Measurements from ENCODE around the gene TRIM29. TPM values are rescaled to one million over a fixed set of nuclear protein-coding genes. Genes with fewer than 3 reads are reported as not detected.

TRIM29 gene
- total and polyA plus RNA-seq, 2 donors from 2014 or later: 0.65 to 32.9 TPM

- Histone ChIP-seq H3K4me3 (ENCODE audit: low read length in 3 of 3) (no peak overlapping the region), H3K9me3 (ENCODE audit: control insufficient read depth in 2 of 3, insufficient read depth in 1 of 3, low read length in 3 of 3) (no peaks in the 10 kb centered on the region), H3K4me1 (ENCODE audit: control insufficient read depth in 2 of 3, insufficient read depth in 2 of 3, low read depth in 1 of 3, low read length in 3 of 3) (peaks cover 0 to 4% (median 0%) of the 10 kb centered on the region in 3 donors), H3K9ac (ENCODE audit: low read length in 3 of 3) (peak overlapping the region in 1 of 3 donors; percentile 46), H3K27ac (ENCODE audit: low read depth in 2 of 2, low read length in 2 of 2) (peak overlapping the region in 1 of 2 donors; percentile 22), H3K27me3 (ENCODE audit: control insufficient read depth, insufficient read depth, low read length) (no peaks in the 10 kb centered on the region), H3K36me3 (ENCODE audit: control insufficient read depth in 2 of 3, insufficient read depth in 3 of 3, low read length in 3 of 3) (no peaks in the 10 kb centered on the region)
- intact Hi-C loops (cut with DNase I): no loop called here
- DNase-seq (no peak), FAIRE-seq (no peak)
- no peak for TF ChIP-seq CTCF (IDR thresholded peaks at IDR 0.05; ENCODE audit: borderline replicate concordance, extremely low read depth, insufficient read depth)
Observed at GRCh38 chr11:120121336-120121735, 16.6 kb downstream of the TRIM29 start.

GRCh38 chr11:120120805-120121335 is 17.0 kb downstream of the TRIM29 start:
- no peak for FAIRE-seq
- no peaks in the 10 kb centered on the region for H3K27me3 ChIP-seq (ENCODE audit: control insufficient read depth, insufficient read depth, low read length)
- H3K4me1 ChIP-seq (ENCODE audit: control insufficient read depth in 2 of 3, insufficient read depth in 2 of 3, low read depth in 1 of 3, low read length in 3 of 3): peaks cover 0 to 4% (median 0%) of the 10 kb centered on the region in 3 donors
- no peak overlapping the region for H3K4me3 ChIP-seq (ENCODE audit: low read length in 3 of 3)
- H3K9ac ChIP-seq (ENCODE audit: low read length in 3 of 3): no peak overlapping the region
- H3K36me3 ChIP-seq (ENCODE audit: control insufficient read depth in 2 of 3, insufficient read depth in 3 of 3, low read length in 3 of 3): no peaks in the 10 kb centered on the region
- TF ChIP-seq CTCF (IDR thresholded peaks at IDR 0.05; ENCODE audit: borderline replicate concordance, extremely low read depth, insufficient read depth): no peak
- no peak for DNase-seq
- intact Hi-C loops (cut with DNase I): no loop called here
- no peak overlapping the region for H3K27ac ChIP-seq (ENCODE audit: low read depth in 2 of 2, low read length in 2 of 2)
- H3K9me3 ChIP-seq (ENCODE audit: control insufficient read depth in 2 of 3, insufficient read depth in 1 of 3, low read length in 3 of 3): no peaks in the 10 kb centered on the region

- intact Hi-C loops (cut with DNase I): loop anchor here (10.0 kb wide), 2 partner anchors 454 to 644 kb away; no protein-coding TSS in a partner anchor
- Histone ChIP-seq H3K4me1 (ENCODE audit: control insufficient read depth in 2 of 3, insufficient read depth in 2 of 3, low read depth in 1 of 3, low read length in 3 of 3) (peaks cover 0 to 4% (median 0%) of the 10 kb centered on the region in 3 donors), H3K27ac (ENCODE audit: low read depth in 2 of 2, low read length in 2 of 2) (no peak overlapping the region), H3K4me3 (ENCODE audit: low read length in 3 of 3) (no peak overlapping the region), H3K9ac (ENCODE audit: low read length in 3 of 3) (no peak overlapping the region), H3K9me3 (ENCODE audit: control insufficient read depth in 2 of 3, insufficient read depth in 1 of 3, low read length in 3 of 3) (no peaks in the 10 kb centered on the region), H3K36me3 (ENCODE audit: control insufficient read depth in 2 of 3, insufficient read depth in 3 of 3, low read length in 3 of 3) (no peaks in the 10 kb centered on the region), H3K27me3 (ENCODE audit: control insufficient read depth, insufficient read depth, low read length) (no peaks in the 10 kb centered on the region)
- DNase-seq (no peak), FAIRE-seq (no peak)
- no peak for TF ChIP-seq CTCF (IDR thresholded peaks at IDR 0.05; ENCODE audit: borderline replicate concordance, extremely low read depth, insufficient read depth)
Observed at GRCh38 chr11:120119121-120119520, 18.8 kb downstream of the TRIM29 start.

GRCh38 chr11:120117991-120118390 is 19.9 kb downstream of the TRIM29 start:
- H3K27me3 ChIP-seq (ENCODE audit: control insufficient read depth, insufficient read depth, low read length): no peaks in the 10 kb centered on the region
- no peak overlapping the region for H3K9ac ChIP-seq (ENCODE audit: low read length in 3 of 3)
- FAIRE-seq (no peak), DNase-seq (no peak)
- no peak for TF ChIP-seq CTCF (IDR thresholded peaks at IDR 0.05; ENCODE audit: borderline replicate concordance, extremely low read depth, insufficient read depth)
- no peaks in the 10 kb centered on the region for H3K9me3 ChIP-seq (ENCODE audit: control insufficient read depth in 2 of 3, insufficient read depth in 1 of 3, low read length in 3 of 3)
- no peak overlapping the region for H3K27ac ChIP-seq (ENCODE audit: low read depth in 2 of 2, low read length in 2 of 2)
- intact Hi-C loops (cut with DNase I): loop anchor here (10.0 kb wide), 2 partner anchors 453 to 643 kb away; no protein-coding TSS in a partner anchor
- peaks cover 0 to 4% (median 0%) of the 10 kb centered on the region in 3 donors for H3K4me1 ChIP-seq (ENCODE audit: control insufficient read depth in 2 of 3, insufficient read depth in 2 of 3, low read depth in 1 of 3, low read length in 3 of 3)
- no peaks in the 10 kb centered on the region for H3K36me3 ChIP-seq (ENCODE audit: control insufficient read depth in 2 of 3, insufficient read depth in 3 of 3, low read length in 3 of 3)
- no peak overlapping the region for H3K4me3 ChIP-seq (ENCODE audit: low read length in 3 of 3)

All from kidney (tissue), 14 donors.